OCI-LY1 (cell line): ENCODE measurements around the gene DDX17.

Experiments
- H2AFZ ChIP-seq: fragments of 200-600 bp; sonication (generic), shearing (Covaris generic); 2 replicates; pipeline ENCODE4 v1.6.0; 2014; ENCODE audit warnings: antibody characterized with exemption, mild to moderate bottlenecking, low read length
- H3F3A ChIP-seq: fragments of 200-600 bp; sonication (generic), shearing (Covaris generic); 2 replicates; pipeline ENCODE4 v1.6.0; 2014; ENCODE audit warnings: mild to moderate bottlenecking, antibody characterized with exemption, low read length, moderate library complexity; ENCODE audit not compliant: insufficient read depth
- H3K27ac ChIP-seq: fragments of 200-600 bp; sonication (generic); 2 replicates; pipeline ENCODE4 v1.5.1; 2014; ENCODE audit warnings: low read length, mixed run types, mild to moderate bottlenecking, low read depth; ENCODE audit not compliant: poor library complexity, severe bottlenecking
- H3K27me3 ChIP-seq: fragments of 200-600 bp; sonication (generic); 2 replicates; pipeline ENCODE4 v1.6.0; 2014; ENCODE audit warnings: antibody characterized with exemption, mild to moderate bottlenecking, low read length, moderate library complexity; ENCODE audit not compliant: insufficient read depth
- H3K36me3 ChIP-seq: fragments of 200-600 bp; sonication (generic); 2 replicates; pipeline ENCODE4 v1.6.1; 2014; ENCODE audit warnings: mild to moderate bottlenecking, antibody characterized with exemption, low read length, moderate library complexity, mixed read lengths; ENCODE audit not compliant: insufficient read depth
- H3K4me1 ChIP-seq: fragments of 200-600 bp; sonication (generic); 2 replicates; pipeline ENCODE4 v1.5.1; 2014; ENCODE audit warnings: mild to moderate bottlenecking, low read length, moderate library complexity; ENCODE audit not compliant: insufficient read depth, severe bottlenecking
- H3K4me2 ChIP-seq: fragments of 200-600 bp; sonication (generic), shearing (Covaris generic); 2 replicates; pipeline ENCODE4 v1.6.1; 2014; ENCODE audit warnings: low read length
- H3K4me3 ChIP-seq: fragments of 200-600 bp; sonication (generic); 2 replicates; pipeline ENCODE4 v1.5.1; 2014; ENCODE audit warnings: low read length, low read depth, mild to moderate bottlenecking, mixed read lengths; ENCODE audit not compliant: poor library complexity, severe bottlenecking
- H3K79me2 ChIP-seq: fragments of 200-600 bp; shearing (Covaris generic); 2 replicates; pipeline ENCODE4 v1.6.1; 2016; ENCODE audit warnings: mixed run types, low read length, mixed read lengths; ENCODE audit not compliant: insufficient read depth
- H3K9ac ChIP-seq: fragments of 200-600 bp; sonication (generic), shearing (Covaris generic); 2 replicates; pipeline ENCODE4 v1.6.1; 2014; ENCODE audit warnings: mild to moderate bottlenecking, low read length, mixed read lengths
- H3K9me2 ChIP-seq: fragments of 200-600 bp; sonication (generic), shearing (Covaris generic); 2 replicates; pipeline ENCODE4 v1.6.1; 2014; ENCODE audit warnings: low read depth, mild to moderate bottlenecking, low read length, mixed read lengths
- H3K9me3 ChIP-seq: fragments of 200-600 bp; shearing (Covaris generic); 2 replicates; pipeline ENCODE4 v1.6.1; 2014; ENCODE audit warnings: low read length, mixed read lengths
- H4K20me1 ChIP-seq: fragments of 200-600 bp; sonication (generic), shearing (Covaris generic); 2 replicates; pipeline ENCODE4 v1.6.0; 2016; ENCODE audit warnings: mild to moderate bottlenecking, low read length; ENCODE audit not compliant: insufficient read depth
- EZH2 ChIP-seq: fragments of 200-600 bp; sonication (generic), shearing (Covaris generic); IDR thresholded peaks from 2 replicates; pipeline ENCODE4 v1.8.0; 2017; ENCODE audit warnings: borderline replicate concordance, mixed run types, mild to moderate bottlenecking, antibody characterized with exemption, low read length, moderate library complexity, mixed read lengths
- TF ChIP-seq, protein P1 (sequence below): fragments of 200-600 bp; sonication (generic), shearing (Covaris generic); IDR thresholded peaks from 2 replicates; pipeline ENCODE4 v1.5.1; 2017; ENCODE audit warnings: mild to moderate bottlenecking, antibody characterized with exemption, low read length, moderate library complexity, mixed read lengths

The DDX17 gene

DNA sequence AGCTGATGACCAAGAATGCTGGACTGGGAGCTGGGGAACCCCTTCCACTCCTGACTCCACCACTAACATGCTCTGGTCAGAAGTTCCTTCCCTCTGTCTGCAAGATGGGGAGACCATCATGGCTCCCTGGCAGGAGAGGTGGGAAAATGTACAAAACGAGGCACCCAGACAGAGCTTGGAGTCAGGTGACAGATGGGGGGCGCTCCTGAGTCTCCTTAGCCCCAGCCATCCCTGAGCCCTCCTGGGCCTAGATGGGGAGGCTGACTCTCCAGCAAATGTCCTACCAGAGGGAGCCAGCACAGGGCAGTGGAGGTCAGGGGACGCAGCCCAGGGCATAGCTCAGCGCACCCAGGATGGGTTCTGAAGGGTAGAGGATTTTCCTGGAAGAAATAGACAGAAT is 71.1 kb downstream of the DDX17 start:
- Histone ChIP-seq H3K9me3 (no peaks in the 10 kb centered on the region), H3K79me2 (no peaks in the 10 kb centered on the region), H3K9ac (no peak overlapping the region), H2AFZ (no peak overlapping the region), H3K4me1 (no peaks in the 10 kb centered on the region), H3K27ac (no peak overlapping the region), H4K20me1 (no peaks in the 10 kb centered on the region), H3K27me3 (0 out of 2 replicates have a peak, but pooled peaks cover 6% of the 10 kb centered on the region), H3F3A (no peaks in the 10 kb centered on the region), H3K4me2 (no peak overlapping the region), H3K9me2 (no peaks in the 10 kb centered on the region), H3K36me3 (no peaks in the 10 kb centered on the region), H3K4me3 (no peak overlapping the region)
- TF ChIP-seq EZH2 = no peak
- TF ChIP-seq, protein P1, sequence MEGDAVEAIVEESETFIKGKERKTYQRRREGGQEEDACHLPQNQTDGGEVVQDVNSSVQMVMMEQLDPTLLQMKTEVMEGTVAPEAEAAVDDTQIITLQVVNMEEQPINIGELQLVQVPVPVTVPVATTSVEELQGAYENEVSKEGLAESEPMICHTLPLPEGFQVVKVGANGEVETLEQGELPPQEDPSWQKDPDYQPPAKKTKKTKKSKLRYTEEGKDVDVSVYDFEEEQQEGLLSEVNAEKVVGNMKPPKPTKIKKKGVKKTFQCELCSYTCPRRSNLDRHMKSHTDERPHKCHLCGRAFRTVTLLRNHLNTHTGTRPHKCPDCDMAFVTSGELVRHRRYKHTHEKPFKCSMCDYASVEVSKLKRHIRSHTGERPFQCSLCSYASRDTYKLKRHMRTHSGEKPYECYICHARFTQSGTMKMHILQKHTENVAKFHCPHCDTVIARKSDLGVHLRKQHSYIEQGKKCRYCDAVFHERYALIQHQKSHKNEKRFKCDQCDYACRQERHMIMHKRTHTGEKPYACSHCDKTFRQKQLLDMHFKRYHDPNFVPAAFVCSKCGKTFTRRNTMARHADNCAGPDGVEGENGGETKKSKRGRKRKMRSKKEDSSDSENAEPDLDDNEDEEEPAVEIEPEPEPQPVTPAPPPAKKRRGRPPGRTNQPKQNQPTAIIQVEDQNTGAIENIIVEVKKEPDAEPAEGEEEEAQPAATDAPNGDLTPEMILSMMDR = no peak

DNA sequence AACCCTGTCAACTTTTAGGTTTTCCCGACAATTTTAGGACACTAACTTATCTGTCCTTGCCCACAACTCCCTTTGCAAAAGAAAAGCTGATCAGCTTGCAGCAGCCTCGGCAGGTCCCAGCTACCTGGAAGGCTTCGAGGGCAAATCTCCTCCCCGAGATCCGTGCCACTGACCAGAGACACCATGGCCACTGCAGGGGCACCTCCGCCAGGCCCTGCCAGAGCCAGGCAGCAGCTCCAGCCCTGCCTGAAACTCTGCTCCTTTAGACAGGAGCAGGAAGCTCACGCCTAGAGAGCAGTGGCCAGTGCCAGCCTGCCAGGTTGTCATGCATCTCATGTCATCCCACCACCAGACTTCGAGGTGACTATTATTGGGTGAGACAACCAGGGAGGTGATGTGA is 72.2 kb downstream of the DDX17 start:
- Histone ChIP-seq H3K27ac (no peak overlapping the region), H3K4me3 (no peak overlapping the region), H3K9me2 (no peaks in the 10 kb centered on the region), H3K79me2 (no peaks in the 10 kb centered on the region), H3K4me2 (no peak overlapping the region), H2AFZ (no peak overlapping the region), H3K36me3 (no peaks in the 10 kb centered on the region), H4K20me1 (no peaks in the 10 kb centered on the region), H3K27me3 (0 out of 2 replicates have a peak, but pooled peaks cover 6% of the 10 kb centered on the region), H3F3A (no peaks in the 10 kb centered on the region), H3K9ac (no peak overlapping the region), H3K4me1 (no peaks in the 10 kb centered on the region), H3K9me3 (no peaks in the 10 kb centered on the region)
- TF ChIP-seq, protein P1 = no peak
- TF ChIP-seq EZH2 = no peak
